H1 (cell line): ENCODE measurements around the gene GDPD3. TPM values are rescaled to one million over a fixed set of nuclear protein-coding genes. Genes with fewer than 3 reads are reported as not detected.

ENCODE experiments used
- GTF2F1 ChIP-seq: IDR thresholded peaks from 2 replicates; pipeline ENCODE4 v1.6.1; 2012; ENCODE audit warnings: low read depth, low read length, improper control_type of control experiment, borderline replicate concordance
- NRF1 ChIP-seq: IDR thresholded peaks from 2 replicates; pipeline ENCODE4 v1.6.1; 2011; ENCODE audit warnings: mild to moderate bottlenecking, low read depth, low read length, improper control_type of control experiment
- PHF8 ChIP-seq: fragments of 200-600 bp; sonication (generic); conservative IDR thresholded peaks from 2 replicates; pipeline ENCODE4 v1.7.1; 2012; ENCODE audit warnings: low read depth, mild to moderate bottlenecking, inconsistent platforms, low read length, moderate library complexity
- RFX5 ChIP-seq: IDR thresholded peaks from 2 replicates; pipeline ENCODE4 v1.6.1; 2011; ENCODE audit warnings: low read depth, low read length, improper control_type of control experiment, borderline replicate concordance
- SRF ChIP-seq: IDR thresholded peaks from 2 replicates; pipeline ENCODE4 v1.6.1; 2011; ENCODE audit warnings: mild to moderate bottlenecking, low read depth, low read length, moderate library complexity
- polyA plus RNA-seq, 7 experiments: library from polyadenylated mRNA; depleted of rRNA in 3 of 7; stranded (reverse) in 5 of 7; unstranded in 2 of 7; fragments of >200 nt in 5 of 7; fragments of 200-250 nt in 2 of 7; gene quantifications; 1 replicate in 5 of 7; 2 replicates in 1 of 7; 4 replicates in 1 of 7; pipeline versions ENCODE4 v1.2.1 to v1.2.3, GENCODE V29; 2011 to 2013; ENCODE audit warnings: missing spikeins in 2 of 7, mixed read lengths in 2 of 7
- total RNA-seq: library from RNA; stranded (reverse); fragmentation: NEBNext Ultra II Directional; extraction: Animal tissue kit (Norgen Biotek cat#: 25700); gene quantifications from 2 replicates; pipeline ENCODE4 v1.2.1, GENCODE V29; 2021

GDPD3 gene
- total and polyA plus RNA-seq, 2 of the 8 experiments (the other 6 are each of a cell fraction or from before 2014, with no cell fraction given), result 0.20 TPM; not detected in 1

DNA sequence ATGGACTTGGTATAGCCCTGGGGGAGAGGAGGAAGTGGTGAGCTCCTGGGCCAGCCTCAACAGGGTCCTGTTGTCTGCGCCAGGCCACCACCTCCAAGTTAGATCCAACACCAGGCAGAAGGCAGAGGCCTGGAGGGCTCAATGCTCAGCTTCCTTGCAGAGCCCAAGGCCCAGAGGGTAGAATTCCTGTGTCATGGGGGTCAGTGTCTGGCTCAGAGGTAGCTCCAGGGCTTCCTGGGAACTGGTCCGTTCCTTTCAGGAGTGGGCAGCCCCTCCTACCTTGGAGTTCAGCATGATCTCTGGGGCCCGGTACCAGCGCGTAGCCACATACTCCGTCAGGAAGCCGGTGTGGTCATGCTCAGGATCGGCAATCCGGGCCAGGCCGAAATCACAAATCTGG, 4.4 kb upstream of the GDPD3 start (continued):
- TF ChIP-seq RFX5, result no peak
- TF ChIP-seq SRF, result no peak
- no peak for TF ChIP-seq NRF1
- no peak for TF ChIP-seq PHF8
- no peak for TF ChIP-seq GTF2F1
